ENCODE results near the gene FSD2.

Gene FSD2, protein sequence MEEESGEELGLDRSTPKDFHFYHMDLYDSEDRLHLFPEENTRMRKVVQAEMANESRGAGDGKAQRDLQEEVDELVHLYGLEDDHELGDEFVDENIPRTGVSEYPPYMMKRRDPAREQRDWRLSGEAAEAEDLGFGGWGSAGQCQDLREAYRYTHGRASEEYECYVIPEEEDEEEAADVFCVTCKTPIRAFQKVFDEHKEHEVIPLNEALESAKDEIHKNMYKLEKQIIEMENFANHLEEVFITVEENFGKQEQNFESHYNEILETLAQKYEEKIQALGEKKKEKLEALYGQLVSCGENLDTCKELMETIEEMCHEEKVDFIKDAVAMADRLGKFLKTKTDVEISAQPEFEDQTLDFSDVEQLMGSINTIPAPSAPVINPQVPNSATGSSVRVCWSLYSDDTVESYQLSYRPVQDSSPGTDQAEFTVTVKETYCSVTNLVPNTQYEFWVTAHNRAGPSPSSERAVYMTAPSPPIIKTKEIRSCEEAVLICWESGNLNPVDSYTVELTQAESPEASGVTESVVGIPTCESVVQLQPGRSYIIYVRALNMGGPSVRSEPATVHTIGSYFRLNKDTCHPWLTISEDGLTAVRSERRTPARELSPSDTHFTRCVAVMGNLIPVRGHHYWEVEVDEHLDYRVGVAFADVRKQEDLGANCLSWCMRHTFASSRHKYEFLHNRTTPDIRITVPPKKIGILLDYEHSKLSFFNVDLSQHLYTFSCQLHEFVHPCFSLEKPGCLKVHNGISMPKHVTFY

DNA sequence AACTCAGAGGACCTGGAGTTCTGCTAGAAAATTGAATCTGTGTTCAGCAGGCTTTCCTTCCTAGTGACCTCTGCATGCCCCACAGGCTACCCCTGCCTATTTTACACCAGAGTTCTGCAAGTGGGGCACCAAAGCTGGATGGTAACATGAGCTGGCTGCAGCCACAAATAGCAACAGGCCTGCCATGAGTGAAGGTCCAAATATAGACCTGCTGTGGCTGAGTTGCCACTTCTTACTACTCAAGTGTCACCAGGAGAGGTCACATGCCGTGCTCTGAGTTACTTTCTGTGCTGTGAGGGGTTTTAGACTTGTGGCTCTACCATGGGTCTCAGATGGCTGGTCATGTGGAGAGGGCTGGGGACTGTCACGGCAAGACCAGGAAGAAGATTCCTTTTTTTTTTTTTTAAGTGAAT, at the start of gene FSD2:
TSS of gene FSD2 (minus strand) at position 76 of the 413 bp plus-strand sequence. CDS start 18,679 bp downstream, outside the sequence.
- DNase-seq: no peak

GRCh38 chr15:82854554-82854953, 48.7 kb upstream of the FSD2 start:
- DNase-seq: no peak

GRCh38 chr15:82852941-82853561, 47.2 kb upstream of the FSD2 start:
- no peak for DNase-seq

DNA sequence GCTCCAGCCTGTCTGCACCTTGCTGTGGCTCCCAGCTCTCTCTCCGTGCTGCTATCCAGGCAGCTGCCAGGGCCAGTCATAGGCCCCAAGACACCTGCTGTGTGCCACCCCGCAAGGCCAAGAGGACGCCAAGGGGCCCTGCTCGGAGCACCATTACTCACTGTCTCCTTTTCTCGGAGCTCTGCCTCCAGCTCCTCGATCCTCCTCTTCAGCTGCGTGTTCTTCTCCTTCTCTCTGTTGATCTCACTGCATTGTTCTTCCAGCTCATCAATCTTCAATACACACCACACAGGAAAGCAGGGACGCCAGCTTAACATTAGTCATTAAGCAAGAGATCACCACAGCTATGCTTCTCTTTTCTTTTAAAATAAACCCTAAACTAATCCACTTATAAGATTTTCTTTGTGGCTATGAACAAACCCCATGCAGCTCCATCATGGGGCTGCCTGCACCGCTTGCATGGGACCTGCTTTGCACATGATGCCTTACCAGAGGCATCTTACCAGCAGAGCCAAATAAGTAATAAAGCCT, 46.2 kb upstream of the FSD2 start:
- no peak for DNase-seq

- no peak for DNase-seq
These were observed 45.5 kb upstream of the FSD2 start for GRCh38 chr15:82851306-82851850.

- no peak for DNase-seq
These were observed 44.9 kb upstream of the FSD2 start for GRCh38 chr15:82850731-82851130.

DNA sequence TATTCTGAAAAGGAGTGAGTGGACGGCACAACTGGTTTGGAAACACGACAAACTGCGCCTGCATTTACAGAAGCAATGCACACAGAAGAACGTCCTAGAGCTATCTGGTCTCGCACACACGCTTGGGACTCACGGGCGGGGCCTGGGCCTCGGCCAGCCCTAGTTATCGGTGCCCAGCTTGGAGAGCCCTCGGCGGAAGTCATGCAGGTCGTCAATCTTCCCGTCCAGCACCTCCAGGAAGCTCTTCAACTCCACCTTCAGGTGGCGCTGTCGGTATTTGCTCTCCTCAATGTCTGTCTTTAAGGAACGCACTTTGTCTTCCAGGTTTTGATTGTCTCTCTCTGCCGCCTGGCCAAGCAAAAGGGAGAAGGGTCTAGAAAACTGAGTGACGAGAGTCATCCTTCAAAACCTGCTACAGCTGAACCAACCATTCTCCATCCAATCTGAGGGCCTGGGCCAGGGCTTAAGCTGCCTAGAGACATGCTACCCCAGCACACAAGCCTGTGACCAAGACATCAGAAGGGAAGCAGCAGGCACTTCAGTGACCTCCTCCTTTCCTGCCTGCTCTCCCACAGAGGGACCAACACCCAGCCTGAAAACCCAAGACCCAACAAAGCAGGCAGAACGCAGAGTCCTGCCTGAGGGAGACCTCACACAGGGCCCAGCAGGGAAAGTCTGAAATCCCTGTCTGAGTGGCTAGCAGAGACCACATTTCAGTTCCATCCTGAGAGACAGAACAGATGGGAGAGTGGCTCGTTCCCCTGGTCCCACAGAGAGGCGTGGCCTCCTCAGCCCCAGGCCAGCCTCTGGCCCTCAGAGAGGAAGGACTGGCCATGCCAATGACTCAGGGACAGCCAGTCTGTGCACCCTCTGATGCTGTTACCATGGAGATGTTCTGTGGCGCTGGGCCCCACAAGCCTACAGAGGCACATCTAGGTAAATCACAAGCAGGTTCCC, 44.0 kb upstream of the FSD2 start:
- DNase-seq: peak; percentile 48

- DNase-seq: no peak
These were observed 42.5 kb upstream of the FSD2 start for GRCh38 chr15:82848241-82848993.

GRCh38 chr15:82847703-82848102, 41.8 kb upstream of the FSD2 start:
- no peak for DNase-seq

DNA sequence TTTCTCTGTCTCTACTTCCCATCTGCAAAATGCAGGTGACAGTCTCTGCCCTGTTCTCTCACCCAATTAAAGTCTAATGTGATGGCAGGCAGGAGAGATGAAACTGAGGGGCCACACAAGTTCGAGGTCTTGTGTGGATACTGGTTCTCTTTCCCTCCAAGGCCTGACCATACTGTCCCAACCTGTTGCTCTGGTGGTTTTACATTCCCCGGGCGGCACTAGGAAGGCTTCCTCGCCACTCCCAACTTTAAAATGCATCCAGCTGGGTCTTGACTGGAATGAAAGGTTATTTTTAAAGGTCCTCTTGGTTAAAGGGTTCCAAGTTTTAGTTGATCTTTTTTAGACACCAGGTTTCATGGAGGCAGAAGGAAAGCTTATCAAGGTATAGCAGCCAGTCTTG, 40.8 kb upstream of the FSD2 start:
- no peak for DNase-seq

DNA sequence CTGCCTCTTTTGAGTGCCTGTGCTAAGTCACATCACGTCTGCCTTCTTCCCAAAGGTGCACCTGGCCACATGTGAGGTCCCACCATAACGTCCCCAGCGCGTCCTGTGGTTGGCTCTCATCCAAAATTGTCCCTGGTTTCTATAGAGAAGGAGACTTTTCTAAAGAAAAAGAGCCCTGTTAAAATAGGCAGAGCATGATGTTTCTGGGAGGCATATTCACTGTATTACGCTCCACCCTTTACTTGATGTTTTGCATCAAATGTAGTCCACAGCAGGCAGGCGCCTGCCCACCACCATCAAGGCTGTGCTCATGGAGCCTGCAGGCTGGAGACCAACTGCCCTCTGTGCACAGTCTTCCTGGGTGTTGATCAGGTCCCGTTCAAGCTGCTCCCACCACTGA, 39.8 kb upstream of the FSD2 start:
- DNase-seq: no peak

DNA sequence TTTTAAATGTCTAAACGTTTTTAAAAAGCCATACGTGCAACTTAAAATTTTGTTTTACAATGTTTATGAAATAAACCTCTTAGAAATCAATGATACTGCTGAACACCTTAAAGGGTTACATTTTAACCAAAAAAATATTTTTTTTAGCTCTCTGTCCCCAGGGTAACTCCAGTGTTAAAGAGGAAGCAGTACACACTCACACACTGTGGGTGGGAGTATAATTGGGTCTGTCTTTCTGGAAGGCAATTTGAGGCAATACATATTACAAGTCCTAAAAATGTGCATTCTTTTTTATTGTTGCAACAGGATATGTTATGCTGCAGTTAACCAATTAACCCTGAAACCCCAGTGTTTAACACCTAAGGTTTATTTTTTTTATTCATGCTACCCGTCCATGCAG, 37.7 kb upstream of the FSD2 start:
- no peak for DNase-seq

GRCh38 chr15:82840166-82840565, 34.3 kb upstream of the FSD2 start:
- no peak for DNase-seq

DNA sequence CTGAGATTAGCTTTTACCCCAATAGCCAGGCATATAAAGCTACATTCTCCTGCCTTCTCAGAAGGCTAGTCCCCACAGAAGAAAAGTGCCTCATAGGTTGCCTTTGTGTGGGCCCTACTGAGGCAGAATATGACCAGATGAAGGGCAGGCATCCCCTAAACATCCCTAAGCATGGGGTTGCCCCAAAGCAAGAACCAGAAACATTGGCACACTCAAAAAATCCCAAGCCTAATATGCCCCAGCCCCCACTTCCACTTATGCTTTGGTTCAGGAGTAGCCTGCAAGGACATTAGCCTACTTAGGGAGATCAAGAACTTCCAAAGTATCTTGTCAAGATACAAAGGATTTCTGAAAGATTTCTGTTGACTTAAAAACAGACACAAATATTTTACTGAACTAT, 33.3 kb upstream of the FSD2 start:
- DNase-seq: no peak

DNA sequence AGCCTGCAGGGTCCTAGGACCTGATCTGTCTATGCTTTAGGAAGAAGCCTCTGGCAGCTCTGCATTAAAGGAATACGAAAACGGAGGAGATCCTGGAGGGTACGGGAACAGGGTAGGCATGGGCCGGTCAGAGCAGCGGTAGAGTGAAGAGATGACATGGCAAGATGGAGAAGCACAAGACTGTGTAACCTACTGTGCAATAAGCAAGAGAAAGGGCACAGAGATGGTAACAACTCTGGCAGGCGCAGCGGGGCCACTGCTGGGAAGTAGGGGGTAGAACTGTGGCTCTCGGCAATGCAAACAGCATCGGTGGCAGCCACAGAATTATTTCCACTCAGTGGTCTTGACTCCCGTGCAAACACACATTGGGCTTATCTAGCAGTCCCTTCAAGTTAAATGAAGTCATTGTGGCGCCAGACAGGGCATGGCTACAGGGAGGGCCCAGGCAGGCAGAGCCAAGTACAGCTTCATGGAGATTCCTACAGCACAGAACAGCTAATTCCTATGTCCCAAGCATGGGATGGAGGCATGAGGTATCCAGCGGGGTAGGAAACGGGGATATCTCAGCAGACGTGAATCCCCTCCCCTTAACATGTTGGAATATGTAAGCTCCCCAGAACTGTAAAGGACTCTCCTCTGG, 32.3 kb upstream of the FSD2 start:
- DNase-seq: no peak

- no peak for DNase-seq
These were observed 29.6 kb upstream of the FSD2 start for GRCh38 chr15:82835391-82835917.

GRCh38 chr15:82833362-82833682, 27.5 kb upstream of the FSD2 start:
- no peak for DNase-seq

- DNase-seq: peak; percentile 58
These were observed 26.9 kb upstream of the FSD2 start for GRCh38 chr15:82832601-82833361.

GRCh38 chr15:82831894-82832600, 26.2 kb upstream of the FSD2 start:
- no peak for DNase-seq

All from stimulated activated CD4-positive, alpha-beta T cell treated with anti-CD3 and anti-CD28 coated beads, Interleukin-4, amount 100 ng/mL, for 24 hours (primary cell).